DLD1 (cell line): ENCODE results near the gene GDAP2.

Experiments
- in situ Hi-C: cut with HindIII; loops from 2 replicates; pipeline ENCODE4 v1.10.0; 2017; ENCODE audit warnings: low sequenced_read_pairs

Gene GDAP2

DNA sequence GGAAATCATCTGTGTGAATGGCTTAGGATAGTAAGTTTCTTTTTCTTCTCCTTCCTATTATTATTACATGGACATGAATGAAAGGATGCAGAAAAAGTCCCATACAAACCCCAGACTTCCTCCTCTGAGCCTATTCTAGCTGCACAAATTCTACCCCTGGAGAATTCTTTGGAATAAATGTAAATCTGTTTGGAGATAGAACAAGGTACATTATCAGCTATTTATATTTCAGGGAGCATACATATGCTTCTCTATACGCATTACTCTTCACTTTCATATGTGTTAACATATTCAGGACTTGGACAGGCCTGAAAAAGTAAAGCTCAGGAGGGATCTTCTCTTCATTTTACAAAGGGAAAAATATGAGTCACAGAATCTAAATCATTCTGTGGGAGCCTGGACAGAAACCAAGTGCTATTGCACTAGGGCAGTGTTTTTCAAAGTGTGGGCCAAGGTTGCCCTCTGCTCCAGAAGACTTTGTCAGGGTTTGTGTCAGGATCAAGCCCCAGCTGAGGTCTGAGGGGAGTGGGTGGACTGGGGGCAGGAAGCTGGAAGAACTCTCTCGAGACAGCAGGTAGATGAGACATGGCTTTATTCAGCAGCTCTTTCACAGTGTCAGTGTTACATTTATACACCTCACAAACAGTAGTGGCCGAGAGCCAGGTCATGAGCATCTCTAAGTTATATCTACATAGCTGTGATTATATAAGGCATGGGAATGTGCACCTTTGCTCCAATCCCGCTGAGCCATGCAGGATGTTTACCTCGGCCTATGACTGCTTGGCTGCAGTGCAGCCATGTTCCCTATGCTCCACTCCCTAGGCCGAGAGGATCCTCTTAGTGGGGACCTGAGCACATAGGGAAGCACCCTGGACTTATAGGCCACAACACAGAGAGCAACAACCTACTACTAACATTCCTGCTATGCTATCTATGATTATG is 114.3 kb downstream of the GDAP2 start:
- in situ Hi-C loops = no loop called here
